Activated T-helper 9 cell treated with anti-CD3 and anti-CD28 coated beads, Interleukin-2, amount 50 U/mL, for 16 hours (primary cell): ENCODE data around the gene HFE.
A peak's percentile ranks its signal among the peaks of the same experiment; 100 is the strongest.
"Not testable (repeated sequence)": the region's sequence is repeated elsewhere in the genome, so short reads cannot be mapped to it uniquely, and the experiment has no call there.

Experiments
- DNase-seq: peaks from one replicate; pipeline ENCODE4 v3.0.0-alpha.2; 2020; ENCODE audit warnings: low read depth

Gene HFE, protein sequence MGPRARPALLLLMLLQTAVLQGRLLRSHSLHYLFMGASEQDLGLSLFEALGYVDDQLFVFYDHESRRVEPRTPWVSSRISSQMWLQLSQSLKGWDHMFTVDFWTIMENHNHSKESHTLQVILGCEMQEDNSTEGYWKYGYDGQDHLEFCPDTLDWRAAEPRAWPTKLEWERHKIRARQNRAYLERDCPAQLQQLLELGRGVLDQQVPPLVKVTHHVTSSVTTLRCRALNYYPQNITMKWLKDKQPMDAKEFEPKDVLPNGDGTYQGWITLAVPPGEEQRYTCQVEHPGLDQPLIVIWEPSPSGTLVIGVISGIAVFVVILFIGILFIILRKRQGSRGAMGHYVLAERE

GRCh38 chr6:26087284-26088115 is at the start of gene HFE:
Gene HFE, plus strand, starts transcription at chr6:26087429. Its CDS starts 12 bp downstream, at chr6:26087441.
- DNase-seq, result peak; percentile 20

GRCh38 chr6:26041946-26042345 is 45.3 kb upstream of the HFE start:
- DNase-seq, result no peak

GRCh38 chr6:26043384-26044139 is 43.7 kb upstream of the HFE start:
- no peak for DNase-seq

DNA sequence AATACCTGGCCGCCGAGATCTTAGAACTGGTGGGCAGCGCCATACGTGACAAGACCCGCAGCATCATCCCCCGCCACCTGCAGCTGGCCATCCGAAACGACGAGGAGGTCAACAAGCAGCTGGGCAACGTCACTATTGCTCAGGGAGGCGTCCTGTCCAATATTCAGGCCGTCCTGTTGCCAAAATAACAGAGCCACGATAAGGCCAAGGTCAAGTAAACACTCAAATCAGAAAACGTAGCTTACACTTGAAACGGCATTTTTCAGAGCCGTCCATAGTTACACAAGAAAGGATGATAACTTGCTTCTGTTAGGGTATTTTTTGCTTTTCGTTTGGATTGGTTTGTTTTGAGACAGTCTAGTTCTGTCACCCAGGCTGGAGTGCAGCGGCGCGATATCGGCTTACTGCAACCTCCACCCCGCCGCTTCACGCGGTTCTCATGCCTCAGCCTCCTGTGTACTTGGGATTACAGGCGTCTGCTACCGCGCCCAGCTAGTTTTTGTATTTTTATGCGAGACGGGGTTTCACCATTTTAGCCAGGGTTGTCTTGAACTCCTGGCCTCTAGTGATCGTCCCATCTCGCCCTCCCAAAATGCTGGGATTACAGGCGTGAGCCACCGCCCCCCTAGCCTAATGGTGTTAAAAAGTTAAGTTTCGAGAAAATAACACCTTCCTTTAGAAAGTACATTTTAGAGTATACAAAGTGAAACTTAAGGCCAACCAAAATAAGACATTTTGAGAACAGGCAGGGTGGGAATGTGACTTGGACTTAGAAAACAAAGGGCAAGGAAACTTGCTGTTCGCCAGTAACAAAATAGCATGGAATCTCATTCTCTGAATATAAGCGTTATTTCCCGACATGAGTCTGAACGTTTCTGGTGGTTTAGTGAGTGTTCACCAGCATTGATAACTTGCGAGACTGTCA is 42.8 kb upstream of the HFE start:
- DNase-seq, result no peak

GRCh38 chr6:26045065-26045927 is 41.9 kb upstream of the HFE start:
- no peak for DNase-seq

GRCh38 chr6:26045928-26046368 is 41.3 kb upstream of the HFE start:
- no peak for DNase-seq

GRCh38 chr6:26047329-26047728 is 39.9 kb upstream of the HFE start:
- not testable (repeated sequence) for DNase-seq

DNA sequence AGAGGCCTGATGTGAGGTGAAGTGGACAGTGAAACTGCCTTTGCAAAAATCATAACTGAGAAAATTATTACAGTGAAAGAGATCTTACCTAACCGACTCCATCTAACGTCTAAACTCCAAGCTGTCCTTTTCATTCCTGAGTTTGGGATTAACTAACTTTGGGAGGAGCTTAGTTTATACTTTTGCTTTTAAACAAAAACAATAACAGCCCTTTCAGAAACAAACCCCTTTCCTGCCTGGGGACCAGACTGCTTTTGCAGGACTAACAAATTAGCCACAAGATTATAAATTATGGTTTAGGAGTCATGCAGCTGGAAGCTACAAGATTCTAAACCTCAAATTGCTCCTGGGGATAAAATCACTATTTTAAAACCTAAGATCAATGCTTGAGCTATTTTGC is 38.6 kb upstream of the HFE start:
- no peak for DNase-seq

GRCh38 chr6:26051665-26052310 is 35.4 kb upstream of the HFE start:
- DNase-seq, result no peak

- not testable (repeated sequence) for DNase-seq
Observed at GRCh38 chr6:26052762-26053250, 34.4 kb upstream of the HFE start.

DNA sequence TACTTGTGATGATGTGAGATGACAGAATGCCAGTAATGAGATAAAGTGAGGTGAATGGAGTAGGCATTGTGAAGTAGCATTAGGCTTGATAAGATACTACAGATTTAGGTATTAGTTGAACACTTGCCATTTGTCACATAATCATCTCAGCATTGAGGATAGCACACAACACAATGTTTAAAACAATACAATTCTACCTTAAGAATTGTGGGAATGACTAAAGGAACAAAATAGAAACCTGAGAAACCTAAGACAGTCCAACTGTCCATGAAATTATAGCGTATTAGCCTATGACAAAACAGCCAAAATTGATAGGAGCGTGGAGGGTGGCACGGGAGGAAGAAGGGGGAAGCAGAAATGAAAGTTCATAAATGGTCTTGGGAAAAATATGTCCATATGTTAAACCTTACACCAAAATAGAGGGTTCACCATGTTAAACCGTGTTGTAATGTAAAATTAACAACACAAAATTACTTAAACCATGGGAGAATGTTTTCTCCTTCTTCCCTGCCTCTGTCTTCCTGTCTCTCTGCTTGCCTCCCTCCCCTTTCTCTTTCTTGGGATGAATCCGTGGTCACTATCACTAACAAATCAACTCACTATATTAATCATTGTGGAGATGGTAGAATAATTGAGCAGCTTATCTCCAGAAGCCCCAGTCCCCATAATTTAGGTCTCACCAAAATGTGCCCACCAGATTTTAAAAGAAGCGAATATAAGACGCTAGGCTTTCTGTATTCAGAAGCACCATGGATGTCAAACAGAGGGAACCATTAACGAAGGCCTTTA is 33.0 kb upstream of the HFE start:
- DNase-seq, result no peak

DNA sequence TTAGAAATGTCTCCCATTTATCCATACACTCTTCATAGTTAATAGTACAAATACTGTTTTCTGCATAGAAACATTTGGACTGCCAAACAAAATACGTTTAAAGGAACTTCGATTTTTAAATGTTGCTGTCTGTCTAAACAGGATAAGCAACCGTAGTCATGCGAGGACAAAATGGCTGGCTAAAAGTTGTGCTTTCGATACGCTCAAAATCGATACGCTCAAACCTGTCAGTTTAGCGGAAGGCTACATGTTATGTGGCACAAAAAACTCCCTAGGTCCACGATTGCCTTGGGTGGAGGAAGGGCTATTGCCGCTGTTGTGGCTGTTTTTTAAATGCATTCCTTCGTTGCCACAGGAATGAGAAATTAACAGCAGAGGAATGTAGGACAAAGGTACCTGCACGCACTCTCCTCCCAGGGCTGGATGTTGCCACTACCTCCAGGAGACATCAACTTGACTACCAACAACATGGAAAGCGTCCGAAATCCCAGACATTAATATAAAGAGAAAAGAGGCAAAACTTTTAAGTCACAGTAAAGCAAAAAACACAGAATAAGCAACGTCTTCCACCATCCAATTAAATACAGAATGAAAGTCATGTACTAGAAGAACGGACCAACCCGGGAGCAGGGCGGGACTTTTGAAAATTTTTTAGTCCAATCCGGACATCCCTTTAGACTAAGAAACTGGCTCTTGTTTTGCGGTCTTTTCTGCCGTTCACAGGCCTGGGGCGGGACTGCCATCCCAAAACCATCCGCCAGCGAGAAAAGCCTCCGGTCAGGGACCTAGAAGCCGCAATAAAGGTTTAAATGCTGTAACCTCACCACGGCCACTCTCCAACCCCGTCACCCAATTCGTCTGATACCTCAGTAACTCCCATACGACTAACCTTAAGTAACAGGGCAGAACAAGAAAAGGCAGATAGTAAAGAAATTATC is 32.2 kb upstream of the HFE start:
- DNase-seq, result peak; percentile 69

DNA sequence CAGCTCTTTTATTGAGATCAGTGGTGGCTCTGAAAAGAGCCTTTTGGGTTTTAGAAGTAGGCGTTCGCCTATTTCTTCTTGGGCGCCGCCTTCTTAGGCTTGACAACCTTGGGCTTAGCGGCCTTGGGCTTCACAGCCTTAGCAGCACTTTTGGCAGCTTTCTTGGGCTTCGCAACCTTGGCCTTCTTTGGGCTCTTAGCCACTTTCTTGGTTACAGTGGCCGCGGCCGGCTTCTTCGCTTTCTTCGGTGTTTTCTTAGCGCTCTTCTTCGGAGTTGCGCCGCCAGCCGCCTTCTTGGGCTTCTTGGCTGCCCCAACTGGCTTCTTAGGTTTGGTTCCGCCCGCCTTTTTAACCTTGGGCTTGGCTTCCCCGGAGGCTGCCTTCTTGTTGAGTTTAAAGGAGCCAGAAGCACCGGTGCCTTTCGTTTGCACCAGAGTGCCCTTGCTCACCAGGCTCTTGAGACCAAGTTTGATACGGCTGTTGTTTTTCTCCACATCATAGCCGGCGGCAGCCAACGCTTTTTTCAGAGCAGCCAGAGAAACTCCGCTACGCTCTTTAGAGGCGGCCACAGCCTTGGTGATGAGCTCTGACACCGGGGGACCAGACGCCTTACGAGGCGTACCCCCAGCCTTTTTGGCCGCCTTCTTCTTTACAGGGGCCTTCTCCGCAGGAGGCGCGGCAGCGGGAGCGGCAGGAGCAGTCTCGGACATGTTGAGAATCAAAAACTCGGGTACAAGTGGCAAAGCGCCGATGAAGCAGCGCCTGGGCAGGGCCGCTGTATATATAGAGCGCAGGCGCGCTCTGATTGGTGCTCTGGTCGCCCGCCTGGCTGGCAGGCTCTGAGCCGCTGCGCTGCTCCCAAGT is 31.3 kb upstream of the HFE start:
- DNase-seq, result peak; percentile 71

- no peak for DNase-seq
Observed at GRCh38 chr6:26056583-26057350, 30.5 kb upstream of the HFE start.

- no peak for DNase-seq
Observed at GRCh38 chr6:26057899-26058298, 29.3 kb upstream of the HFE start.

GRCh38 chr6:26058477-26059033 is 28.7 kb upstream of the HFE start:
- not testable (repeated sequence) for DNase-seq
